Epithelial cell of proximal tubule (primary cell): ENCODE results near the gene LRRC2. TPM values are rescaled to one million over a fixed set of nuclear protein-coding genes. Genes with fewer than 3 reads are reported as not detected.

Source experiments
- DNase-seq: peaks from one replicate; pipeline ENCODE4 v3.0.0-alpha.2; 2011; ENCODE audit warnings: low read depth
- H3K4me3 ChIP-seq: 2 replicates; pipeline ENCODE4 v1.5.1; 2011; ENCODE audit warnings: low read depth, mild to moderate bottlenecking, low read length
- CTCF ChIP-seq: conservative IDR thresholded peaks from 2 replicates; pipeline ENCODE4 v1.5.1; 2012; ENCODE audit warnings: low read depth, mild to moderate bottlenecking, low read length
- total RNA-seq: library from RNA; depleted of rRNA; stranded (reverse); fragments of >200 nt; gene quantifications from 2 replicates; pipeline ENCODE4 v1.2.3, GENCODE V29; 2015

The LRRC2 gene
- total RNA-seq, 1 donor from 2014 or later, result not detected

- DNase-seq, result no peak
- TF ChIP-seq CTCF, result no peak
- no peak overlapping the region for H3K4me3 ChIP-seq
Measured at GRCh38 chr3:46517016-46517783, 48.9 kb downstream of the LRRC2 start.

DNA sequence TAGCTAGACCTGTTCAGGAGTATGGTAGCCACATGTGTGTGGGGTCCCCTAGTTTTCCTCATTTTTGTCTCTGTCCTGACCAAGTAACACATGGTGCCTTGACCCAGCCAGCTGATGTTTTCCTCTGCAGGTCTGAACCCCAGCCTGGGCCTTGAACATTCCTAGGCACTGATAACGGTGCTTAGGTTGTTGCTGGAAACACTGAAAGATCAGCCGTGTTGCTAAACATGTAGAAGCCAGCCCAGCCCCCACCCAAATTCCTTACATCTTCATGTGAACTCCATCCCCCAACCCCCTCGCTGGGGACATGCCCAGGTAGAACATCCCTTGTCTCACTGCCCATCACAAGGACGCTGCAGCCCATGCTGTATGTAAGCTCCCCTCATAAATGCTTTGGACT is 49.6 kb downstream of the LRRC2 start:
- TF ChIP-seq CTCF, result no peak
- H3K4me3 ChIP-seq, result no peak overlapping the region
- DNase-seq, result no peak

- no peak overlapping the region for H3K4me3 ChIP-seq
- TF ChIP-seq CTCF, result no peak
- no peak for DNase-seq
Measured at GRCh38 chr3:46512191-46512749, 53.8 kb downstream of the LRRC2 start.

DNA sequence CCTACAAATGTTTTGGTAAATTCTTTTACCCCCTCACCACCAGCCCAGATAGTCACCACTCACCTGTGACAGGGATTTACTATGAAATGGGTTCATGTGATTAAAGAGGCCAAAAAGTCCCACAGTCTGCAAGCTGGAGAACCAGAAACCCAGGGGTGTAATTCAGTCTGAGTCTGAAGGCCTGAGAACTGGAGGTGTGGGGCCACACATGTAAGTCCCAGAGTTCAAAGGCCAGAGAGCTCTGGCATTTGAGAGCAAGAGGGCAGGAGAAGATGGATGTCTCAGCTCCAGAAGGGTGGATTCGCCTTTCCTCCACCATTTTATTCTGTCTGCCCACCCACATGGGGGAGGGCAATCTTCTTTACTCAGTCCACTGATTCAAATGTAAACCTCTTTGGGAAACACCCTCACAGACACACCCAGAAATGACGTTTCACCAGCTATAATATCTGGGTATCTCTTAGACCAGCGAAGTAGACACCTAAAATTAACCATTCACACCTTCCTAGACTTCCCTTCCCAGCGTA is 56.4 kb downstream of the LRRC2 start:
- no peak for DNase-seq
- no peak overlapping the region for H3K4me3 ChIP-seq
- TF ChIP-seq CTCF, result no peak

GRCh38 chr3:46508850-46509591 is 57.1 kb downstream of the LRRC2 start:
- H3K4me3 ChIP-seq, result no peak overlapping the region
- DNase-seq, result no peak
- TF ChIP-seq CTCF, result no peak

DNA sequence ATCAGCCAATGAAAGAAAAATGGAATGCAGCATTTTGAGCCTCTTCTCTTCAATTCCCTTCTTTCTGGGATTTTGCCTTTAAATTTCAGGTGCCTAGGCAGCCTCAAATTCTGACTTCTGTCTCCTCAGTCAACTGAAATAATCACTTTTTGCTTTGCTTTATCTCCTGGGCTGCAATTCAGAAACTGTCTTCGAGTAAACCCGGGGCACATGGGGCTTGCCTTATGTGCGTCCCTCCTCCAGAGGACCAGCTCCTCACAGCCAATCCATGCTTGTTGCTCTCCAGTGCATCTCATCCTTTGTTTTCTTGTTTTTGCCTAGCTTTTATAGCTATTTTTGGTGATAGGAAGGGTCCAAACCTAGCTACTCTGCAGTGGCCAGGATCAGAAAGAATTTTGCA is 59.6 kb downstream of the LRRC2 start:
- DNase-seq, result no peak
- TF ChIP-seq CTCF, result no peak
- H3K4me3 ChIP-seq, result no peak overlapping the region
